Measurements from ENCODE around the gene TAS2R14.

DNA sequence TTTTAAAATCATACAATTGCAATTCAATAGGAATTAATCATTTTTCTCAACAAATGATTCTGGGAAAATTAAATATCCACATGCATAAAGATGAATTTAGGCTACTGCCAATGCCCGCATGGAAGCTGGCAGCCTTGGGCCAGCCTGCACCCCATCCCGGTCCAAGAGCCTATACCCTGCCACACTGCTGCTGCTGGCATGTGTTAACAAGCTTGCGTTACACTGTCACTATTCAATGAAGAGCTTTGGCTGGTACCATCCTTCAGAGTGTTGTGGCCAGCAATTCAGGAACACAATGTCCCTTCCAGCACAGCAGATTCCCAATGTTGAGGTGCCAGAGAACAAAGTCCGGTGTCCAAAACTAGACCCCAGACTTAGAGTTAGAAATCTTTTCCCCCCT, 13.6 kb upstream of the TAS2R14 start:
- TF ChIP-seq, protein P1, sequence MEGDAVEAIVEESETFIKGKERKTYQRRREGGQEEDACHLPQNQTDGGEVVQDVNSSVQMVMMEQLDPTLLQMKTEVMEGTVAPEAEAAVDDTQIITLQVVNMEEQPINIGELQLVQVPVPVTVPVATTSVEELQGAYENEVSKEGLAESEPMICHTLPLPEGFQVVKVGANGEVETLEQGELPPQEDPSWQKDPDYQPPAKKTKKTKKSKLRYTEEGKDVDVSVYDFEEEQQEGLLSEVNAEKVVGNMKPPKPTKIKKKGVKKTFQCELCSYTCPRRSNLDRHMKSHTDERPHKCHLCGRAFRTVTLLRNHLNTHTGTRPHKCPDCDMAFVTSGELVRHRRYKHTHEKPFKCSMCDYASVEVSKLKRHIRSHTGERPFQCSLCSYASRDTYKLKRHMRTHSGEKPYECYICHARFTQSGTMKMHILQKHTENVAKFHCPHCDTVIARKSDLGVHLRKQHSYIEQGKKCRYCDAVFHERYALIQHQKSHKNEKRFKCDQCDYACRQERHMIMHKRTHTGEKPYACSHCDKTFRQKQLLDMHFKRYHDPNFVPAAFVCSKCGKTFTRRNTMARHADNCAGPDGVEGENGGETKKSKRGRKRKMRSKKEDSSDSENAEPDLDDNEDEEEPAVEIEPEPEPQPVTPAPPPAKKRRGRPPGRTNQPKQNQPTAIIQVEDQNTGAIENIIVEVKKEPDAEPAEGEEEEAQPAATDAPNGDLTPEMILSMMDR (IDR thresholded peaks at IDR 0.05; ENCODE audit: borderline replicate concordance, extremely low read depth, low read length, poor library complexity, severe bottlenecking) = no peak
- TF ChIP-seq EZH2 (IDR thresholded peaks at IDR 0.05; ENCODE audit: borderline replicate concordance, low read depth, low read length, severe bottlenecking) = no peak

Measured in DND-41 (cell line).